SK-N-DZ (cell line): ENCODE data around the gene FBXL22.
"Not testable (repeated sequence)": the region's sequence is repeated elsewhere in the genome, so short reads cannot be mapped to it uniquely, and the experiment has no call there.

ENCODE experiments used
- DNase-seq: peaks from one replicate; pipeline ENCODE4 v3.0.0-alpha.2; 2015; ENCODE audit warnings: low spot score

FBXL22 gene

DNA sequence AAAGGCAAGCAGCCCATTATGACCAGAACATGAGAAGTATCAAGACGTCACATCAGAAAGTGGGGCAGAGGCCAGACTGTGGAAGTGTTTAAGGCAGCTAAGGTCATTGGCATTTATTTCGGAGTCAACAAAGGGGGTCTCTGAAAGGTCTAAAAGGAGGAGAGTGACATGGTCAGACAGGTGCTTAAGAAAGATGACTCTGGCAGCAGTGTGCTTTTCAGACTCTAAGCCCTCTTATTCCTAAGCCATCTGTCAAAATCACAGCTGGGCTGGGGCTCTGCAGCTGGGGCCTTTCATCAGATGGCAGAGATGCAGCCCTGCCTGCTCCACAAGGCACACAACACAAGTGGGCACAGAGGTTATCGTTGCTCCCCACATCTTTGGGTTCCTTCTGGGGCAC, 14.0 kb downstream of the FBXL22 start:
- no peak for DNase-seq

DNA sequence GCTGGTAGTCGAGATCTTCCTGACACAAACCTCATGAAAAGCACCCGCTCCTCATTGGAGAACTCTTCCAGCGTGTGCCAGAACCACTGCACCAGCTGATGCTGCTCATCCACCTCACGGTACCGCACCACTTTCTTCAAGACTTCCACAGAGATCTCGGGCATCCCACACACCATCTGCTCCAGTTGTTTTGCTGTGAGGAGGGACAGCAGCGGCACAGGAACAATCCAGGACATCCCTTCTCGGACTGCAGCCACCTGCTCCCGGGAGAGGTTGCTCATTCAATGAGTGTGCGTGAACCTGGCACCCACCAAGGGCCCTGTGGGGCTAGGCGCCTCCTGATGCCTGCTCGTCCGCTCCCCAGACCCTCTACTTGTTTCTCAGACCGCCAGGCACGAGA, 15.1 kb downstream of the FBXL22 start:
- DNase-seq: no peak

DNA sequence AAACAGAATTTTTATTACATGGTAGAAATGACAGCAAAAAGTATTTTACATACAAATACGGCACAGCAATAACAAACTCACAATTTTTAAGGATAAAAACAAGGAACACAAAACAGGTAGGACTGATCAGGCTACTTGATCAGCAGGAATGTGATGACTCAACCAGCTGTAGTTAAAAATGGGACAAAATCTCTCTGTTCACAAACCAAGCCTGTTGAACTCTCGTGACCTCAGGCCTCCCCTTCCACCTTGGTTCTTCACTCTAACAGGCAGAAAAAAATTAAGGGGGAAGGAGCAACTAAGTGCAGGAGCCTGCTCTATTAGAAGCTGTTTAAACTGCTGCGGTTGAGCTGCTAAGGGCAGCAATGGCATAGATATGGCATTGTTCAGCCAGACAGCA, 18.7 kb downstream of the FBXL22 start:
- no peak for DNase-seq

DNA sequence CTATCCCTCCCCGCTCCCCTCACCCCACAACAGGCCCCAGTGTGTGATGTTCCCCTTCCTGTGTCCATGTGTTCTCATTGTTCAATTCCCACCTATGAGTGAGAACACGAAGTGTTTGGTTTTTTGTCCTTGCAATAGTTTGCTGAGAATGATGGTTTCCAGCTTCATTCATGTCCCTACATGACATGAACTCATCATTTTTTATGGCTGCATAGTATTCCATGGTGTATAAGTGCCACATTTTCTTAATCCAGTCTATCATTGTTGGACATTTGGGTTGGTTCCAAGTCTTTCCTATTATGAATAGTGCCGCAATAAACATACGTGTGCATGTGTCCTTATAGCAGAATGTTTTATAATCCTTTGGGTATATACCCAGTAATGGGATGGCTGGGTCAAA, 20.0 kb downstream of the FBXL22 start:
- DNase-seq: not testable (repeated sequence)

DNA sequence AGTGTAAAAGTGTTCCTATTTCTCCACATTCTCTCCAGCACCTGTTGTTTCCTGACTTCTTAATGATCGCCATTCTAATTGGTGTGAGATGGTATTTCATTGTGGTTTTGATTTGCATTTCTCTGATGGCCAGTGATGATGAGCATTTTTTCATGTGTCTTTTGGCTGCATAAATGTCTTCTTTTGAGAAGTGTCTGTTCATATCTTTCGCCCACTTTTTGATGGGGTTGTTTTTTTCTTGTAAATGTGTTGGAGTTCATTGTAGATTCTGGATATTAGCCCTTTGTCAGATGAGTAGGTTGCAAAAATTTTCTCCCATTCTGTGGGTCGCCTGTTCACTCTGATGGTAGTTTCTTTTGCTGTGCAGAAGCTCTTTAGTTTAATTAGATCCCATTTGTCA, 20.4 kb downstream of the FBXL22 start:
- not testable (repeated sequence) for DNase-seq

DNA sequence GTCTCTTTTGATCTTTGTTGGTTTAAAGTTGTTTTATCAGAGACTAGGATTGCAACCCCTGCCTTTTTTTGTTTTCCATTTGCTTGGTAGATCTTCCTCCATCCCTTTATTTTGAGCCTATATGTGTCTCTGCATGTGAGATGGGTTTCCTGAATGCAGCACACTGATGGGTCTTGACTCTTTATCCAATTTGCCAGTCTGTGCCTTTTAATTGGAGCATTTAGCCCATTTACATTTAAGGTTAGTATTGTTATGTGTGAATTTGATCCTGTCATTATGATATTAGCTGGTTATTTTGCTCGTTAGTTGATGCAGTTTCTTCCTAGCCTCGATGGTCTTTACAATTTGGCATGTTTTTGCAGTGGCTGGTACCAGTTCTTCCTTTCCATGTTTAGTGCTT, 23.6 kb downstream of the FBXL22 start:
- DNase-seq: not testable (repeated sequence)

DNA sequence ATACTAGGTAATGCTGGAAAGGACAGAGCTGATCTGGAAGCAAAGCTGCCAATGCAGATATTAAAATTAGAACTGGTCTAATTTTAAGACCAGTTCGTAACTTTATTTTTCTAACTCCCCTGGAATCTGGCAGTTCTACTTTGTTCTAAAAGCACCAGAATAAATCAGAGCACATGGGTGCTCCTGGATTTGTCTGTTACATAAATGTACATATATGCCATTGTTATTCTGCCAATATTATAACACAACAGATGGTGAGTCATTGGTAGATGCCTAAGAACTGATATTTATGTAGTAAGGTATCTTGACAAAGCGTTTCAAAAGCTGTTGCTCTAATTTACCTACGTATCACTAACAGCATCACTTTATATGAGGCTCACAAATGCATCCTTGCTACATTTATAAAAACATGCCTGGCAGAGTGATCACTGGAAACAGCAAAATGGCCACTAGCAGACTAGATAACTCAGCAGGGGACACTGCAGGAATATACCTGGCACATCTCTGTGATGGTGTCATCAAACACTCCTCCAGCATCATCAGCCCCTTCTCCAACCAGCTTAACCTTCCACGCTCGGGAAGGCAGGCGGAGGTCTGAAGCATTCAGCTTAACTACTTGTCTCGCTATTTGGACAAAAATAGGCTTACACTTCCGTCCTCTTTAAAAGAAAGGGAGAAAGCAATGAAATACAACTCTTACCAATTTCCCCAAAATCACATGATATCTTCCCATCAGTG, 26.2 kb downstream of the FBXL22 start:
- DNase-seq: no peak

DNA sequence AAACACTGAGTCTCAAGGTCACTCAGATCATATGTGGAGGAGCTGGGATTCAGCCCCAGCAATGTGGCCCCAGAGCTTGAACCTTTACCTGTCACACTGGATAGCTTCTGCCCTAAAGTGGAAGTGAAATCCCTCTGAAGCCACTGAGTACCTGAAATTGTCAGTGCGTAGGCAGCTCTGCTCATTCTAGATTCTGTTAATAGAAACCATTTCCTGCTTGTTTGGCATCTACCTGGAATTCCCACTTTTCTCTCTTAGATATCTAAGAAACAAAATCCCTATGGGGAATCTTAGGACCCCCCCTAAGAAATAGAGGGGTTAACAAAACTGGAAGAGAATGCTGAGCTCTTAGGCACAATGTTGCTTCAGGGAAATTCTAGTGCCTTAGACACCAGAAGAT, 29.8 kb downstream of the FBXL22 start:
- DNase-seq: no peak

DNA sequence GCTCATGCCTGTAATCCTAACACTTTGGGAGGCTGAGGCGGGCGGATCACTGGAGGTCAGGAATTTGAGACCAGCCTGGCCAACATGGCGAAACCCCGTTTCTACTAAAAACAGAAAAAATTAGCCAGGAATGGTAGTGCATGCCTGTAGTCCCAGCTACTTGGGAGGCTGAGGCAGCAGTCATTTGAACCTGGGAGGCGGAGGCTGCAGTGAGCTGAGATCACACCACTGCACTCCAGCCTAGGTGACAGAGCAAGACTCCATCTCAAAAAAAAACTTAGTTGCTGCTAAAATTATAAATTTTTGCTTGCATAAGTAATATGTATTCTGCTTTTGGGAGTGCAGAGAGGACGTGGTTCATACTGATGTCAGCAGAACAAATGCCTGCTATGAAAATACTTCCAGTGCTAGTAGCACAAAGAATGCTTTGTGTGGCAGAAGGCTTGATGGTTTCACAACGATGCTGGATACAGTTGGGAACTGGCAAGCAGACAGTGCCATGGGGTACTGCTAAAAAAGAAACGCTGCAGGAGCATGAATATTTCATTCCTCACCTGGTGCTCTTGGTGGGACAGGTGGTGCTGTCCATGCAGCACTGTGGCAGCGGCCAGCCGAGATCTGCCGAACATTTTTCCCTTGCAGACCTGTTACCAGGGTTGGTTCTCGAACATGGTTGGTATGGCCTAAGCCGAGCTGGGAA, 31.1 kb downstream of the FBXL22 start:
- no peak for DNase-seq

DNA sequence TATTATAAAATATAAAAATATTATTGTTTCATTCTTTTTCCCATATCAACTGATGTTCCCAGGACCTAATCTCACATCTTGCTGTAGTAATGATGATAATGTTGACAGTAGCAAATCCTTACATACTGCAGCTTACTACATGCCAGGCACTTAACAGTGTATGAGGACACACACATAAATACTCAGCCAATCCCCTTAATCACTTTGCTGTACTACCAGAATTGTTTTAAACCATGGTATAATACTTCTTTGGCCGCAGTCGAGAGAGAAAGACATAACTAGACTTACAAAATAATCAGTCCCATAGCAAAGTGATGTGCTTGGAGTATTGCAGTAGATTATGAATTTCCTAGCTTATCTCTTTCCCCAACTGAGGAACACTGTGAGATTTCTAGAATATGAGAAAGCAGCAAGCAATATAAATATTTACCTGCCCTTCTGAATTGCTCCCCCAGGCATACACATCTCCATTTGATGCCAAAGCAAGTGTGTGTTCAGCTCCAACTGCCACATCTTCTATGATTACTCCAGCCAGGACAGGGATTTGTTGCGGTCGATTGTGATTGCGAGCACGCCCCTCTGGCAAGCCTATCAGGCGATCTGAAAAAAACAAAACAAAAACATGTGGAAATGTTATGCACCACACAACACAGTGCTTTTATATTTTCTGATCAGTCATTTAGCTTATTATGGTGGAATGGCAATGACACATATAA, 33.0 kb downstream of the FBXL22 start:
- DNase-seq: no peak

DNA sequence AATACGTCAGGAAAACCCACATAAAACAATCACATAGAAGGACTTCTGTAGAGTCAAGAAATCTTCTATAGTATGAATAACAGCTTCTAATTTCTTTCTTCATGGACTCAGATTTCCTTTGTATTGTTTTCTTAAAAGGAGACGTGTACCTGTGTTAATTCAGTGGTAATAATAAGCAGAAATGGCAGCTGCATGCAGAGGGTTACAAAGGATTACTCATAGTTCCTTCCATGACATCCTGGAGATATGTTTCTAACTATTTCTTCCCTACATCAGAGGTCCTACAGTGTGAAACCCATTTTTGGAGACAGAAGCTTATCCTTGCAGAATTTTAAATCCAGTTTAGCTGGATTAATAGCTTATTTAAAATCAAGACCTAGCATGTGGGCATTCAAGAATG, 36.1 kb downstream of the FBXL22 start:
- DNase-seq: no peak

DNA sequence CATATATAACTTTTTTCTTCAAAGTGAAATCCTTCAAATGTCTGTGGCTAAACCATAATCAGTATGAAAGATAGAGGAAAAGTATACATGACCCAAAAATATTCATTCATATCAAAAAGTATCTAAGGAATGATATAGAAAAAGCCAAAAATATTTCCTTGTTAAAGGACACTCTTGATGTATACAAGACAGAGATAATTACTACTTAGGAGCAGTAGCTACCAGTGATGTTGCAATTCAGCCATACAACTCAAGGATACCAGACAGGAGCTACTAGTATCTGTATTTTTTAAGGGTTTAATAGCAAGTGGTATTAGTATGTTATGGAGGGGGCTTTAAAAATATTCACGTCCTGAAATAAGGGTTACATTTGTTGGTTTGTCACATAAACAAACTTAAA, 37.0 kb downstream of the FBXL22 start:
- no peak for DNase-seq

DNA sequence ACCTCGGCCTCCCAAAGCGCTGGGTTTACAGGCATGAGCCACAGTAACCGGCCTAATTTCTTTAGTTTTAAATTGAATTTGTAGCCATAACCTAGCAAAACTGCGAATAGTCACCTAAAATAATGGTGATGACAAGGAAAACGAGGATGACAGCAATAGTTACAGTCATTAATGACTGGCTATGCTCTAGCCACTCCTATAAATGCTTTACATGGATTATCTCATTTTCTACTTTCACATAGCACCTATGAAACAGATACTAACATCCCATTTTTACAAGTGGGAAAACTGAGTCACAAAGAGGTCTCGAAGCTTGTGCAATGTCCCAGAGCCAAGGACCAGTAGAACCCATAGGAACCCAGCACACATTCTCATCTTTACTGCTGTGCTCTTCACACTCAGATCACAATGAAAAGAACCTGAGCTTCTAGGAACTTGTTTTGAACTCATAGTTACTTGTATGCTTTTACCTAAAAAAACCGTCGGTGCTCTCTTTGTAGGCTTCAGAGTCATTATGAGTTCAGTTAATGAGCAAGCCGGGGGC, 39.4 kb downstream of the FBXL22 start:
- DNase-seq: no peak

DNA sequence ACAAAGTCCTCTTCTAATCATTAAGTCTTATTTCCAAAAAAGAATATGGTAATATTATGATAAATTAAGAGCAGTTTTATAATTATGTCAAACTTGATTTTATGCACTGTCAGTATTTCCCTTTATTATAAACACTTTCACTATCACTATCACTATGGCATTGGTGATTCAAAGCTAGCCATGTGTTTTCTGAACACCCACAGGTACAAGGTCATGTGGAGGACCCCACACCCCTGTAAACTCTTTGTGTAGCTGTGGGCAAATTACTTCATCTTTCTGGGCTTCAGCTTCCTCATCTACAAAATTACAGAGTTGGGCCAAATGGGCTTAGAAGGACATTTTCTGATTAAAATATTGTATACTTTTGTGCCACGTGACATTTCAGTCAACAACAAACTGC, 41.7 kb downstream of the FBXL22 start:
- DNase-seq: no peak

DNA sequence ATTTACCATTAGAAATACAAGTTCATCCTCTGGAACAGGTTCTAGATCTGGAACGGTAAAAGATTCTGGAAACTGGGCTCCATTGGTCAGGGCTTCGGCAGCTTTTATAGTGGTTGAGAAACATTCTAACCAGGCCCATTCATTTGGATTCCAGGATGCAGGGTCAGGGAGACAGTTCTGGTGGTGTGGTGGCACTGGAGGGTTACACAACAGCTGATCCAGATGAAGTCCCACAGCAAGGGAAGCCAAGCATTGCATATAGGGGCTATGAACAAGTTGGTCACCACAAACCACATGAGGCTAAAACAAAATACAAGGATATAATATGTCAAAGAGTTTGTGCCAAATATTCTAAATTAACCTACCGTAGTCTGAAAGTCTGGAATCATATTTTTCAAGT, 43.0 kb downstream of the FBXL22 start:
- no peak for DNase-seq
